GM04503 (cell line): Measurements from ENCODE around the gene CYP46A1.

Experiments used
- DNase-seq: peaks from one replicate; pipeline ENCODE4 v3.0.0-alpha.2; 2012; ENCODE audit warnings: low read depth

The CYP46A1 gene

DNA sequence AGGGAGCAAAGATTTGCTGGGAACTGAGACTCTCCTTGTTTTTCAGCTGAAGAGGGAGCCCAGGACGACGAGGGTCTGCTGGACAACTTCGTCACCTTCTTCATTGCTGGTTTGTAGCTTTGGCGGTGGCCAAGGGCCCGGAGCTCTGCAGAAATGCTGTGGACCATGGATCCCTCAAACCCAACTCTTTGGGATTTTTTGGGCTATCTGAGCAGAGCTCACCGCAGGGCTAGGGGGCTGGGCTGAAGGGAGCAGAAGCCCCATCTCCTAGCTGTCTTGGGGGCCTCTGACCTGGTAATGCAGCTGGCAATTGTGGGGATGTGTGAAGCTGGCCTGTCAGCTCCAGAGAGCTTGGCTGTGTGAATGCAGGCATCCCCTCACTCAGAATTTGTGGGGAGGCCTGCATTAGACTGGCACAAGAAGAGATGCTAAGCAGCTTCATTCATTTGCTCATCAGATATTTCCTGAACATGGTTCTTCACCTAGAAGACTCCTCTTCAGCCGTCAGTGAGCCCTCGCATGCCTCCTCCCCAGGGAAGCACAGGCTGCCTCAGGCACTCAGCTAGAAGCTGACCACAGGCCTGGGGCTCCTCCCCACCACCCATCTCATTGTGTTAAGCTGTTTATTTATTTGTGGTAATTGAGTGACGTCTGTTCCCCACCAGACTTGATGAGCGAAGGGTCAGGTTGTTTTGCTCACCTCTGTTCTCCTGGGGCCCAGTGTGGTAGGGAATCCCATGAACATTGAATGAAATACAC is 32.2 kb downstream of the CYP46A1 start:
- no peak for DNase-seq

DNA sequence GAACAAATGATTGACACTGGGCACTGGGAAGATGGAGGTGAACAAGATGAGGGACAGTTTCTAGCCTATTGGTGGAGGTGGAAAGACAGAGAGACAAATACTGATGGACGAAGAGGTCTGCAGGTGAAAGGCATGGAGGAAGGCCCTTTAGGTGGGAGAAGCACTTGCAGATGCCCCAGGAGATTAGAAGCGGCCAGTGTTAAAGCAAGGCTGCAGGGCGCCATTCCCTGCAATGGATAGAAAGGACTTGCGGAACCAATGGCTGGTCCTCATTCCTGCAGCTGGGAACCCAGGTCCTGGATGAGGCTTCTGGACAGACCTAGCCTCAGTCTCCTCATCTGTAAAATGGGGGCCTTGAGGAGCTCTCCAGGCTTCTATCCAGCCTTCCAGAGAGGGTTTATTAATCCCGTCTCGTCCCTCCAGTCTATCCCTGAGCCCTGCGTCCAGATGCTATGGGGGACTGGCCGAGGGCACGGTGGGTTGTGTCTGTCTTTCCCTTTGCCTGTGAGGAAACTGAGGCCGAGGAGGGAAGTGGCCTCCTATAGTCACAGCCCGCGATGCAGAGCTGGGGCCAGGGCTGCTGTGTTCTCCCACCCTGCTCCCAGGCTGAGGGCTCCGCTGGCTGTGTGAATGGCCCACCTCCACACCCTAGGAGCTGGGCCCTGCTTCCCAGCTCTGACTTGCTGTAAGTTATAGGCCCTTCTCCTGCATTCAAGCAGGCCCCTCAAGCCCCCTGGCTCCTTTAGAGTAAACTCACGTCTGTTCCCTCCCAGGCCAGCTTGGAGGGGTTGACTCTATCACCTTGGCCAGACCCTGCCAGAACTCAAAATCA is 33.0 kb downstream of the CYP46A1 start:
- no peak for DNase-seq

DNA sequence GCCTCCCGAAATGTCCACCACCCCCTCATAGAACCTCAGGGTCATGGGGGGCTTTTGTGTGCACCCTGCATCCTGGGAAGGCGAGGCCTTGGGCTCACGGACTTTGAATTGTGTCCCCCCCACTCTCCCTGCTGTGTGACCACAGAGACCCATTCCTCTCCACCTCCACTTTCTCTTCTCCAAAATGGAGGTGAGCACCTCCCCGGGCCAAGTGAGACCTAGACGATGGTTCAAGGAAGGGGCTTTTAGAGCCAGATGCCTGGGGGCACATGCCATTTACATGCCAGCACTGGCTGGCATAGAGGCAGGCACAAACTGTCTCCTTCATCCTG is 33.5 kb downstream of the CYP46A1 start:
- no peak for DNase-seq

DNA sequence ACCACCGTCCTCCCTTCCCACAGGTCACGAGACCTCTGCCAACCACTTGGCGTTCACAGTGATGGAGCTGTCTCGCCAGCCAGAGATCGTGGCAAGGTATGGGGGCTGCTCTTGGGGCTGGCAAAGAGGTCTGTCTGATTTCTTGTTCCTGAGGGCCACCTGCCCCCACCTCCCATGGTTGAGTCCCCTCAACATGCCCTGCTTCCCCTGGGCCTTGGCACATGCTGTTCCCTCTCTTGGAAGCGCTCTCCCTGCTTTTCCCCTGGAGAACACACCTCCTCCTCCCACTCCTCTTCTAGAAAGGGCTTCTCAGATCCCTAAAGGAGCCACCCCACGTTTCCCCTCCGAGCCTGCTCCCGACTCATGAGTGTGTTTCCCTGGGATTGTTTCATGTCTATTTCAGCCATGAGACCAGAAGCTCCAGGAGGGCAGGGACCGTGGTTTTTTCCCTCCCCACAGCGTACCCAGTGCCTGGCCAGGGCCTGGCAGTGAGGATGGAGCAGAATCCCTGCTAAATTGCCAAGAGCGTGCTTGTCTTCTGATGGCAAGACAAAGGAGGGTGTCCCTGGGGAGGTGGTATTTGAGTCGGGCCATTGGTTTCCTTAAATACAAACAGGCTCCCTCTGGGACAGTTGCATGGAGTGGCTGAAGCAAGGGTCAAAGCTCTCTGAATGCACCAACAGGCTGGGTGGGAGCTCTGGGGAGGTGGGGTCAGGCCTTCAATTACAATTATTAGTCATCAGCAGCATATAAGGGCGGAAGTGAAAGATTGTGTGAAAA is 34.1 kb downstream of the CYP46A1 start:
- DNase-seq, result no peak

DNA sequence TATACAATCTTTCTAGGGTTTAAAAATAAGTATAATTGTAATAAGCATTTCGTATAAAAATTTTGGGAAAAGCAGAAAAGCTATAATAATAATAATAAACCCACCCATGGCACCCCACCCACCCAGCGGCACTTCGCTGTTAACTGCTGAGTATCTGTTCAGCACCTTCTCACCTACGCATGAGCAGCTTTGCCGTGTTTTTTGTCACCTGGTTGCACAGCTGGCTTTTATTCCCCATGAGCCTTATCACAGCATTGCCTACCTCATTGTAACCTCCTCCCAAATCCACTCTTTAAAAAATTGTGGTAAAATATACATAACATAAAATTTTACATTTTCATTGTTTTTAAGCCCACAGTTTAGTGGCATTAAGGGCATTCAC is 34.7 kb downstream of the CYP46A1 start:
- no peak for DNase-seq

DNA sequence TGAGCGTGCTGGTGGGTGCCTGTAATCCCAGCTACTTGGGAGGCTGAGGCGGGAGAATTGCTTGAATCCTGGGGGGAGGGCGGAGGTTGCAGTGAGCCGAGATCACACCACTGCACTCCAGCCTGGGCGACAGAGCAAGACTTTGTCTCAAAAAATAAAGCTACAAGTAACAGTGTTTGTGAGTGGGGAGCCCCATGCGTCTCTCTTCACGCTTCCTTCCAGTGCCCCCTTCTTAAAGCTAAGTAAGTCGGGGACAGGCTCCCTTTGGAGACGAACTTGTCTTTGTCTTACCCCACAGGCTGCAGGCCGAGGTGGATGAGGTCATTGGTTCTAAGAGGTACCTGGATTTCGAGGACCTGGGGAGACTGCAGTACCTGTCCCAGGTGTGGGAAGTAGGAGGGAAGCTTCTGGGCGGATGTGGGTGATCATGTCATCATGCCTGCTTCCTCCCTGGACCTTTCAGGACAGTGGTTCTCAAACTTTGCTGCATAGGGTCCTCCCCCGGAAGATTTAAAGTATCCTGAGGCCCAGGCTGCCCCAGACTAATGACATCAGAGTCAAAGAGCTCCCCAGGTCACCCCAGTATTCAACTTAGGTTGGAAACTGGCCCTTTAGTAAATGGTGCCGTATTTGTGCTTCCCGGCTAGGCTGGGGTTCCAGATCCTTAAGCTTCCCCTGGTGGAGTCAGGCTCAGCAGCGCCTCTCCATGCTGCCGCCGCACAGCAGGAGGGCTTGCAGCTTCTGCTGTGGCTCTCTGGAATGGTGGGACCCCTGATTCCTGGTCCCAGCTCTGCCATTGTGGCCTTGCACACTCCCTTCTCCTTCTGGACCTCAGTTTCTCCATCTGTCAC is 37.1 kb downstream of the CYP46A1 start:
- no peak for DNase-seq

DNA sequence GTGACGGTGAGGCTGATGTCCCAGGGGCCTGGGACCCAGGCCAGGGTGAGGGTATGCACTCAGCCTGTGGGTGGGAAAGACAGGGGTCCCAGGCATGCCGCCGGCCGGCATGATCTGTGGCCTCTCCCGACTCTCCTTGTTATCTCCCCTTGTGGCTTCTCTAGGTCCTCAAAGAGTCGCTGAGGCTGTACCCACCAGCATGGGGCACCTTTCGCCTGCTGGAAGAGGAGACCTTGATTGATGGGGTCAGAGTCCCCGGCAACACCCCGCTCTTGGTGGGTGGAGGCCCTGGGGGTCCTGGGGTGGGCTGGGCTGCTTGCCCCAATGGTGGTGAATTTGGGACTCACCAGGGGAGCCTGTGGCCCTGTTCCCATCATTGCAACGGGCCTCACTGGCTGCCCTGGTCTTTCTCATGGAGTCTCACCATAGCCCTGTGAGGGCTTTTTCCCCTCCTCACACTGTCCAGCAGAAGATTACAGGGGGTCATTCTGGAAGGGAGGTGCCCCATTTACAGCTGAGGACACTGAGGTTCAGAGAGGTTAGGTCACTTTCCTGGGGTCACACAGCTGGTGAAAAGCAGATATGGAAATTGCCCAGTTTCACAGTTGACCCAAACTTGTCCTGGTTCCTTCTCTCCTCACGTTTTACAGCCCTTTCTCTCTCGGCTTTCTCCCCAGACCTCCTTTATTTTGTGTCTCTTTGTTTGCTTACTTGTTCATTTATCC is 37.9 kb downstream of the CYP46A1 start:
- no peak for DNase-seq

DNA sequence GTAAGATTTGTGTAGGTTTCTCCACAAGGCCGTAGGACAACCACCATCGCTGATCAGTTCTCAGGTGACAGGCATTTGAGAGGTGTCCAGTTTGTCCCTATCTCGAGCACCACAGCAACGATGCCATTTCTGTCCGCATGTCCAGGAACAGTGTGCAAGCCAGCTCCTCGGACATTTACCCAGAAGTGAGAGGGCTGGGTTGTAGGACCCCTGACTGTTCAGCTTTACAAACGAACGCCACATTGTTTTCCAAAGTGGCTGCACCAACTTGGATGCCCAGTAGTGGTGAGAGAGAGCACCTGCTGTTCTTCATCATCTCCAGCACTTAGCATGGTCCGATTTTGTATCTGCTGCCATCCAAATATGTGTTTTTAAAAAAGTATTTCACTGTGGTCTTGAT is 38.6 kb downstream of the CYP46A1 start:
- DNase-seq, result no peak

DNA sequence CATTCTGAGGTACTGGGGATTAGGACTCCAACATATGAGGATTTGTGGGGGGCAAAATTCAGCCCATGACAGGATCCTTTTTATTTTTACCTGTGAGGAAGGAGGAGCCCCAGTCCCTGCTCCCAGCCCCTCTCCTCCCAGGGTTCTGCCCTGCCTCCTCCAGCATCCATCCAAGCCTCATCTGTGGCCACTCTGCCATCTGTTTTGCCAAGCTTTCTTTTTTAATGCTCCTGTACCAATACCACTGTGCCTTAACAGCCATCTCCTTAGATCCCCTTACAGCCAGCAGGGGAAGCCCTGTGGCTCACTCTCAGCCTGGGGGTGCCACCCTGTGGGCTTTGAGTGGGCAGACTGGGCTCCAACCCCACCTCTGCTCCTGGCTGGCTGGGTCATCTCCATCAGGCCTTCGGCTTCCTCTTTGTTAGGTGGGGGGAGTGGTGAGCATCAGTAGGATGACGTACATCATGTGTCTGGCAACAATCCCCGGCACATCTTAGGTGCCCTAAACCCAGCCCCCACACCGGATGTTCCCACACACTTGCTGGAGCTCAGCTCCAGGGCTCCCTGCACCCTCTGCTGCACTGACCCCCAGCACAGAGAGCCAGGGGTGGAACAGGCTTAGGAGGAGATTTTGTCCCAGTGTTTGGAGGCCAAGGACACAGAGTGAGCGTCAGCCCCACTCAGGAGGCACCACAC is 40.2 kb downstream of the CYP46A1 start:
- no peak for DNase-seq

DNA sequence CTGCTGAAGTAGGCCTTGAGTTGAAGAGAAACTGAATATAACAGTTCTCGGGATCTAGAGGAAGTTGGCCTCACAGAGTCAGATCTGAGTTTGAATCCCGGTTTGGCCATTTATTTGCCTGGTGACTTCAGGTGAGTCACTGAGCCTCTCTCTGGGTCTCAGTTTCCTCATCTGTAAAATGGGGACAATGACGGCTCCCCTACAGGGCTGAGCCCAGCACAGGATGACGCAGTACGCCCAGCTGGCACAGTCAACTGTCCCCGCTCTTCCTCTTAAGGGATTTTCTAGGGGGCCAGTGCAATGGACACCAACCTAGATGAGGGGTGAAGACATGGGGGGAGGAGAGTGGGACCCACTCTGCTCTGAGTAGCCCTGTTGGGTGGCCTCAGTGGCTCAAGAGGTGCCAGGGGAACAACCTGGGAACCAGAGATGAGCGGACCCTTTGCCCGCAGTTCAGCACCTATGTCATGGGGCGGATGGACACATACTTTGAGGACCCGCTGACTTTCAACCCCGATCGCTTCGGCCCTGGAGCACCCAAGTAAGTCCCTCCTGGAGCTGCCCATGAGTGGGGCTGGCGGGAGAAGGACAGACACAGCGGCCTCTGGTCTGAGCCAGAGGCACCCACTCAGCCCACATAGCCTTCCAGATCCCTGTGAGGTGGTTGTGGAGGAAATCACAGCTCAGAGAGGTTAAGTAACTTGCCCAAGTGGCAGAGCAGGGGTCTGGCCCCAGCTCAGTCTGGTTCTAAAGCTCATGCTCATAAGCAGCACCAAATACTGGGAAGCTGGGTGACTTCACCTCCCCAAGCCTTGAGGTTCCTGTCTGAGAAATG is 41.1 kb downstream of the CYP46A1 start:
- no peak for DNase-seq

DNA sequence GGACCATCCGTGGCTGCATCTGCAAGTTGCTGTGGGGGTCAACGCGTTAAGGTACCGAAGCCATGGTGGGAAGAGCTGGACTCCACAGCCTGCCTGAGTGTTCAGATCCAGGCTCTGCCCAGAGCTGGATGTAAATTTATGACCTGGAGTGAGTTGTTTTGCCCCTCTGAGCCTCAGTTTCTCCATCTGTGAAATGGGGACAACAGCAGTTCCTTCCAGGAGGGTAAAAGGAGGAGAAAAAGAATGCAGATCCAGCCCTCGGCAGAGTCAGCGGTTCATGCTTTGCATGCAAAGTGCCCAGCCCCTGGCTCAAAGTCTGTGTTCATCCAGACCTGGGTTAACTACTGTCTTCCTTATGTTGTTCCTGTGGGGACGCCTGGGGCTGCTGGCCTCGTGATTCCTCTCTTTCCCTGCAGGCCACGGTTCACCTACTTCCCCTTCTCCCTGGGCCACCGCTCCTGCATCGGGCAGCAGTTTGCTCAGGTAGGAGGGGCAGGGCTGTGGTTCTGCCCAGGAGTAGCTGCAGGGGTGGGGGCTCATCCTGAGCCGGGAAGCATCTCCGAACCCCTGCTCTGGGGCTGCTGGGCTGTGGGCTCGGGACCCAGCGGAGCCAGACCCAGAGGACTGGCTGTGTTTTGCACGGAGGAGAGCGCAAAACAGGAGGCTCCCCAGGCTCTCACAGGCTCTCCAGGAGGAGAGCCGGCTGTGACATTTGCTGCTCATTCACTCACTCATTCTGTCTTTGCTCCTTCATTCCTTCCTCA is 41.9 kb downstream of the CYP46A1 start:
- no peak for DNase-seq

DNA sequence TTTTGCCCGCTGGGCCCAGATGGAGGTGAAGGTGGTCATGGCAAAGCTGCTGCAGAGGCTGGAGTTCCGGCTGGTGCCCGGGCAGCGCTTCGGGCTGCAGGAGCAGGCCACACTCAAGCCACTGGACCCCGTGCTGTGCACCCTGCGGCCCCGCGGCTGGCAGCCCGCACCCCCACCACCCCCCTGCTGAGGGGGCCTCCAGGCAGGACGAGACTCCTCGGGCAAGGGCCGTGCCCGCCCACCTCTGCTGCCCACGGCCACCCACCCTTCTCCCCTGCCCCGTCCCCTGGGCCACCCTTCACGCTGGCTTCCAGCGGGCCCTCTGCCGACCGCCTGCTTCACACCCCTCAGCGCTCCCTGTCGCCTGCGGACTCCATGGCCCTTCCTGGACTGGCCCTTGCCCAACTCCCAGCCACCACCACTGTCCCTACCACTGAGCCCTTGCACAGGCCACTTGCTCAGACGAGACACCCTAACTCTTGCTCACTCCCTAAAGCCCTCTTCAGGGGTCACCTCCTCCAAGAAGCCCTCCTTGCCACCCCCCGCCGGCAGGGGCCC is 42.5 kb downstream of the CYP46A1 start:
- no peak for DNase-seq

DNA sequence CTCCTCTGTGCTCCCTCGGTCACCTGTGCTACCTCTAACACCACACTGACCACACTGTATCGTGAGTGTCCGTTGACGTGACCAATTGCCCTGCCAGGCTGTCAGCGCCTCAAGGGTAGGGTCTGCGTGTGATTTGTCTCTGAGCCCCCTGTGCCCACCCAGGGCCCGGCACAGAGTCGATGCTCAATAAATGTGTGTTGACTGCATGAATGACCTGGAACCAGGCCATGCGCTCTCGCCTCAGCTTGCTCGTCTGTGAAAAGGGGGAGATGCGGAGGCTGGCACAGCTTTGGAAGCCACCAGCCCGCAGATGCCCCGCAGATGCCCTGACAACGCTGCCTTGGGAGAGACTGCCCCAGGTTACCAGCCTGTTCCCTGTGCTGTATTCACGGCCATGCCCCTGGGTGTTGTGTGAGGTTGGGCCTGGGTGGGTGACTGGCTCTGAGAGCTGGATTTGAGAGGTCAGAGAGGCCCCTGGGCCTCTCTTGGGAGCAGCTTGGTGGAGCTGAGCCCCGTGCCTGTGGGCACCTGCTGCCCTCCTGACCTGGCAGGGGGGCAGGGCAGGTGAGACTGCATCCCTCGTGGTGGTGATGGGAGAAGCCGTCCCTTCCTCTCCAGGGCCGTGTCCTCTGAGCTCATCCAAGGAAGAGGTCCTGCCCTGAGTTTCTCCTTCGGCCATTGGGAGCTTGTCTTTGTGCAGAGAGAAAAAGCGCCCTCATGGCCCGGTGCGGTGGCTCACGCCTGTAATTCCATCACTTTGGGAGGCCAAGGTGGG is 43.2 kb downstream of the CYP46A1 start:
- DNase-seq, result no peak

DNA sequence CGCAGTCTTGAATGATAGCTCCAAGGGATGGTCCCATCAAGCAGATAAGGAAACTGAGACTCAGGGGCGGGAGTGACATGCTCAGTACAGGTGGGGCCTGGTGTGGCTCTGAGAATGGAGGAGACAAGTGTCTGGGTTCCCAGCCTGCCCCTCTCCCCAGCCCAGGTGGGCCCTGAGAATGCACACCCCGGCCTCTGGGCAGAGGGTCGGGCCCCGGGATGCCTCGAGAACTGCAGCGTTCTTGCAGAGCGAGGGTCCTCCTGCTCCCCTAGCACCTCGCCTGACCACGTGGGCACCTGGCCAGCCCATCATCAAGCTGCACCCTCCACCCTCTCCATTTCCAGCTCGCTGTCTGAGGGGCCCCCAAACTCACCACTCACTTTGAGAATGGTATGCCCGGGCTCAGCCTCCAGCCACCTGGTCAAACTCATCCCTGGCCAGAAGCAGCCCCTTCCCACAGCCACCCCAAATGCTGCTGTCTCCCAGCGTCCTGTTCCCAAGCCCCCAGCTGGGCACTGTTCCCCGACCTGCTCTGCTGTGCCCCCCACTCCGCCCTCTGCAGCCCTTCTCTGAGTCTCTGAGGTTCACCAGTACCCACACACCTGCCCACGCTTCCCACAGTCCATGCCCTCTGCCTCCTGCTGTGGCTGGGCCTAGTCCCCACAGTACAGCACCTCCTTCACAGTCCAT is 44.3 kb downstream of the CYP46A1 start:
- DNase-seq, result no peak

DNA sequence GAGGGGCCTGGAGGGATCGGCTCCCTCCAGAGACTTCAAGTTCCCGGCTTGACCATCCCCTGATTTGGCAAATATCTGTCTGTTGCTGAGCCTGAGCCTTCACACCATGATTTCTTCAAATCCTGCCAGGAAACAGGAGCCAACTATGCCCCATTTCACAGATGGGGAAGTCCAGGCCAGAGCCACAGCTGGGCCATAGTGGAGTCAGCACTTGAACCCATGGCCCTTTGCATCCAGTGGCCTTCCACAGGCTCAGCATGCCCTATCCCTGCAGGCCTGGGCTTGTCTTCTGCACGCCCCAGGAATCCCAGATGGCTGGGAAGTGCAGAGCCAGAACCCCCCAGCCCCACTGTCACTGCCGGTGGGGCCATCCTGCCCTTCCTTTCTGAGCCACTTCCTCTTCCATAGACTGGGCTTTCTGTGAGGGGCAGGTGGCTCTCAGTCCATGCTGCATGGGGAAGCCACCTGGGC is 44.9 kb downstream of the CYP46A1 start:
- DNase-seq, result no peak

DNA sequence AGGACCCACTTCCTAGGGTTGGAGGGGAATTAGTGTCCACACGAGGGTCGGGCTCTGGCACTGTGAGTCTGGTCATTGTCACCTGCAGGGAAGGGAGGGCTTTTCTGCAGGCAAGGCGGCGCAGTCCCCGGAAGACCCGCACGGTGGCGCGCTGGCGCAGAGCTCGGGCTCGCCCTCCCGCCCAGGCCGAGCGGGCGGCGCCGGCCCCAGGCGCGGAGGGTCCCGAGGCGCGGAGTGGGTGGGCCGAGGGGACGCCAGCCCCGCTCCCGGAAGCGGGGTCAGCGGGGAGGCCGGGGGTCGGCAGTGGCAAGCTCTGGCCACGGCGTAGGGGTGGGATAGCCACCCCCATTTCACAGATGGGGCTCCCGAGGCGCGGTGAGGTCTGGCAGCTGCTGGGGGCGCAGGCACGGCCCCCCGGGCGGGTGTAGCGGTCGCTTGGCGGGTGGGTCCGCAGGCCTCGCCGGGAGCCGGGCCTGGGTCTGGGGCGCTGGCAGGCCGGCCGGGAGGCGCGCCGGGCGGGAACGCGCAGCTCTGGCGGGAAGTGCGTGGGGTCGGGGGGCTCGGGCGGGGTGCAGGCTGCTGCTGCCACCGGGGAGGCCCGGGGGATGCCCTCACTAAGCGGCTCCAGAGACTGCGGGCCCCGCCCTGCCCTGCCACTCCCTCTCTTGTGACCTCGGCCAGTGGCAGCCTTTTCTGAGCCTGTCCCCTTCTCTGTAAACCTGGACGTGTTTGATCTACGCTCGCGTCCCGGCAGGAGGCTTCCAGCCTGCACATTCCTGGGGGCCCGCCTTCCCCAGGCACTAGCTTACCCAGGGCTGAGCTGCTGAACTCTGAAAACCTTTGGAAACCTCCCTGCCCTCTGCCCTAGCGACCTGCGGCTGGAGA is 46.1 kb downstream of the CYP46A1 start:
- no peak for DNase-seq
